GM04503 (cell line): Measurements from ENCODE around the gene ARHGEF18.
A peak's percentile ranks its signal among the peaks of the same experiment; 100 is the strongest.

Experiments
- DNase-seq: peaks from one replicate; pipeline ENCODE4 v3.0.0-alpha.2; 2012; ENCODE audit warnings: low read depth

The ARHGEF18 gene

GRCh38 chr19:7383284-7383683 is 34.5 kb downstream of the ARHGEF18 start:
- no peak for DNase-seq

- DNase-seq = no peak
Measured at GRCh38 chr19:7385062-7385461, 36.3 kb downstream of the ARHGEF18 start.

- DNase-seq = no peak
Measured at GRCh38 chr19:7386308-7386707, 37.6 kb downstream of the ARHGEF18 start.

GRCh38 chr19:7386769-7387168 is 38.0 kb downstream of the ARHGEF18 start:
- no peak for DNase-seq

- DNase-seq = no peak
Measured at GRCh38 chr19:7391218-7391670, 42.5 kb downstream of the ARHGEF18 start.

- no peak for DNase-seq
Measured at GRCh38 chr19:7393459-7393858, 44.7 kb downstream of the ARHGEF18 start.

- DNase-seq = no peak
Measured at GRCh38 chr19:7393939-7394730, 45.4 kb downstream of the ARHGEF18 start.

- DNase-seq = peak; percentile 44
Measured at GRCh38 chr19:7394731-7395359, 46.1 kb downstream of the ARHGEF18 start.

- no peak for DNase-seq
Measured at GRCh38 chr19:7395360-7396066, 46.8 kb downstream of the ARHGEF18 start.

GRCh38 chr19:7397687-7398086 is 49.0 kb downstream of the ARHGEF18 start:
- peak; percentile 66 for DNase-seq
